GM21381 (cell line): ENCODE measurements around the gene MYOCD.

Experiments used
- ATAC-seq: cut with Tn5 transposase; IDR thresholded peaks from one replicate; pipeline ENCODE4 v1.9.1; 2021; ENCODE audit warnings: mild to moderate bottlenecking, moderate library complexity; ENCODE audit not compliant: unreplicated experiment

The MYOCD gene

DNA sequence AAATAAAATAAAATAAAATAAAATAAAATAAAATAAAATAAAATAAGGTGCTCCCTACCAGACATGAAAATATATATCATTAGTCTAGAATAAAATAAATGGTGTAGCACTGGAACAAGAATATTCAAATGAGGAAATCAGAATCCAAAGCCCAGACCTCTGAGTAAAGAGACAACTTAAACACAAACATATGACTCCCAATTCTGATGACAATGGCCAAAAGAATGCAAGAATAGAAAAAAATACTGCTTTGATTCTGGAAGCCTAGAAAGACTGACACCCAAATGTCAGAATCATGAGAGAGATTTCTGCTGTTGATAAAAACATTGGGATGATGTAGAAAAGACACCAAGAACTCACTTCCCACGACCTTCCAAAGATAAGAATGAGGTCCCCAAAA is 27.9 kb downstream of the MYOCD start:
- ATAC-seq = no peak

DNA sequence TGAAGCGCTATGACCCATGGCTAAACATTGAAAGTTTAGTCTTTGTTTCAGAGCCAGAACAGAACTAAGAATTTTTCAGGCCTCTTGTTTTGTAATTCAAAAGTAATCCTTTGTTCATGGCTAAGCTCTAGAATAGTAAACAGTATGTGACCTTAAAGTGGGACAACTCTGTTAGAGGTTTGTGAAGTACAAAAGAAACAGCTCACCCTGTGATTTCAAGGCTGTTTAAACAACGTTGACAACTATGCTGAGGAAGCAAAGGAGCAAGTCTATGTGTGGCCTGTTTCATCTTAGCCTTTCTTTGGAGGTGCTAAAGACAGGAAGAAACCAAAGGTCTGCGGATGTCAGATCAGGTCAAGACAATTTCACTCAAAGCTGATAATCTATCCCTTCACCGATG is 40.4 kb downstream of the MYOCD start:
- ATAC-seq = no peak

DNA sequence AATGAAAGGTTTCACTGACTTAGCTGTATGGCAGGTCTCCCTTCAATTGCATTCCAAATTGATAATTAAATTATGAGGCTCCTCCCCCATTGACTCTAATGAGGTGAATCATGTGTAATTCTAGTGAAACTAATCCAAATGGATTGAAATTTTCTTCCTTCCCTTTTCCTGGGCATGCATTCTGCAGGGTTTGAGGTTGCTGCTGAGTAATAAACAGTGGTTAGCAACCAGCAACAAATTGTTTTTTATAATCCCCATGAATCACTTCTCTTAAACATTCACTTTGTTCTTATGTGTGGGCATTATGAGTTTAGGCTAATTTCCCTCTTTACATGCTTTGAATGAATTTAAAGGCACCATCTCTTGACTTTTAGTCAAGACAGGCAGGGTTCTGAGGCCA is 43.4 kb downstream of the MYOCD start:
- no peak for ATAC-seq

DNA sequence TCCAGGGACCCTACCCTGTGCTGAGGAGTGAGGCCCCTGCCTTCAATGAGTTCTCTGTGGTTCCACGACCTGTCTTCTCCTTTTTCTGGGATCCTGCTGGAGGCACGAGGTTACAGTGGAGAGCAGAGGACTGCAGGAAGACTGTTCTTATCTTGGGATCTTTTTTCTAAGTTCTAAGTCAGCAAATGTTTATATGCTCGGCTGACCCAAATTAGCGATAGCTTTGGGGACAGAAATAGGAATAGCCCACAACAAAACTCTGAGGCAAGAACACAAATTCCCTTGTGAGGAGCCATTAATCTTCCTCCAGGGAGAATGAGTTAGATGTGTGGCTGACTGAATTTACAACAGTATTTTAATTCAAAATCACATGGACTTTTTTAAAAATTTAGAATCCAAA is 46.7 kb downstream of the MYOCD start:
- no peak for ATAC-seq

DNA sequence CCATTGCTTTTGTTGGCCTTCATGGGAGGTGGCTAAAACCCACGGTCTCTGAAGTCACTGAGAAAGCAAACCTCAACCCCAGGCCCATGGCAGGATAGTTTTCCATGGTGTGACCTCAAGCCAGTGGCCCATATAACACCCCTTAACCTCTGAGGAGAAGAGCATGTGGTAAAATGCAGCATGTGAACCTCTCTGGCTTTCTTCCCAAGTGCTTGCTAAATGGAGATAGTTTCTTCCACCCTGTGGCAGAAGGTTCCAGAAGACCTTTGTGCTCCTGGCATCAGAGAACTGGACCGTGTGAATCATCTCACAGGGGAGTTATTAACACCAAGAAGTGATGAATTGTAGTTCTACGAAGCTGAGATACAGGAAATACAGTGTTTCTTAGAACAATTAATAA is 47.3 kb downstream of the MYOCD start:
- no peak for ATAC-seq

DNA sequence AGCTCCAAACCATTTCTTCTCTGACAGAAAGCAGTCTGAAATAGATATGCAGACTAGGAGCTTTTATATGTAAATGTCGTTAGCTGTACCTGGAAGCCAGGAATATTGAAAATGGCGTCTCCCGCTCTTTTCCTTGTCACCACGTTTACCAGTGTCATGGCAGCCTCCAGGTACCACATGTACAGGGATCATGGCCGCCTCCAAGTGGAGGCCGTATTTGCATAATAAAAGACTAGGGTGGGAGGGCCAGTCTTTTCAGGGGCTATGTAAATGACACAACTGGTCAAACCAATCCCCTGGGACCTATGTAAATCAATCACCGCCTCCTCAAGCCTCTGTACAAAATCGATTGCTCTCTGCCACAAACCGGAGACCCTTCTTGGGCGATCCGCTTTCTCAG is 54.3 kb downstream of the MYOCD start:
- ATAC-seq = no peak

DNA sequence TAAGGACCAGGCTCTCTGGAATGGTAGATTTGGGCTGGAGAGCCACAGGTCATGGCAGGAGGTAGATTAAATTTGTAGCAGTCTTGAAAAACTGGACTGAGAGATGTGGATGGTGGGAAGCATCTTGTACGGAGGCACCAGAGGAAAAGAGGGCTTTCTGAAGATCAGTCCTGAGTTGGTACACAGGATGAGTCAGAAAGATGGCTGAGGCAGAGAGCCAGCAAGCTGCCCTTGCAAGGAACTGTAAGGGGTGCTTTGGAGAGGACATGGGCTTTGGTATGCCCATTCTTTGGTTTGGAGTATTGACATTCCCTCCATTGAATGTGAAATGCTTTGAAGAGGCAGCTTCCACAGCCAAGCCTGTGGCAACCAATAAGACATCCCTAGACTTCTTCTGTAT is 55.9 kb downstream of the MYOCD start:
- no peak for ATAC-seq

DNA sequence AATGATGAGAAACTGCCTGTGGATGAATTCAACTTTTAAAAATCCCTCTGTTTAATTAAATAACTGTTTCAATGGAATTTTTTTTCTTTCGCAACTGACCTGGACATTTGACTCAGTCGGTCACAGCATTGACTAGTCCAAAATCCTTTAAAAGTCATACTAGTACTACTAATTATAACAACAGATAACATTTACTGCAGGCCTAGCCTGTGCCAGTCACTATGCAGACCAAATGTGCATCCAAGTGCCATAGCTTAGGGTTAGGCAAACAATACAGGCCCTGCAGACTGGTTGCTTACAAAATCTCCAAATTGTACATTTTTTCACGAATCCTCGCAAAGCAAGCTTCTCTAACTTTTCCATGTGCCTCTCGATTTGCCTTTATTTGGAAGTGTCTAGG is 56.6 kb downstream of the MYOCD start:
- ATAC-seq = no peak

DNA sequence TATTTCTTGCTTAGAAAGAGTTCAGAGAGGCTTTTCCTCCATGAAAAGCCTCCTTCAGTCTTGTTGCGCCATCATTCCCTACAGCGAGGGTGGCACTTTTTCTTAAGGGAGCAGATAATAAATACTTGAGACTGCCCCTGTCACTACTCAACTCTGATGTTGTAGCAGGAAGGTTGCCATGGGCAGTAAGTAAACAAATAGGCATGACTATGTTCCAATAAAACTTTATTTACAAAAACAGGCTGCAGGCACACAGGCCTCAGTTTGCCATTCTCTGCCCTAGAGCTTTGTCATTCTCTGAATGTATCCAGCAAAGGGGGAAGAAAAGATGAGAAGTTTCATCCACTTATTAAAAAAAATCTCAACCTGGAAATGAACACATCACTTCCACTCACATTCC is 60.4 kb downstream of the MYOCD start:
- ATAC-seq = no peak

DNA sequence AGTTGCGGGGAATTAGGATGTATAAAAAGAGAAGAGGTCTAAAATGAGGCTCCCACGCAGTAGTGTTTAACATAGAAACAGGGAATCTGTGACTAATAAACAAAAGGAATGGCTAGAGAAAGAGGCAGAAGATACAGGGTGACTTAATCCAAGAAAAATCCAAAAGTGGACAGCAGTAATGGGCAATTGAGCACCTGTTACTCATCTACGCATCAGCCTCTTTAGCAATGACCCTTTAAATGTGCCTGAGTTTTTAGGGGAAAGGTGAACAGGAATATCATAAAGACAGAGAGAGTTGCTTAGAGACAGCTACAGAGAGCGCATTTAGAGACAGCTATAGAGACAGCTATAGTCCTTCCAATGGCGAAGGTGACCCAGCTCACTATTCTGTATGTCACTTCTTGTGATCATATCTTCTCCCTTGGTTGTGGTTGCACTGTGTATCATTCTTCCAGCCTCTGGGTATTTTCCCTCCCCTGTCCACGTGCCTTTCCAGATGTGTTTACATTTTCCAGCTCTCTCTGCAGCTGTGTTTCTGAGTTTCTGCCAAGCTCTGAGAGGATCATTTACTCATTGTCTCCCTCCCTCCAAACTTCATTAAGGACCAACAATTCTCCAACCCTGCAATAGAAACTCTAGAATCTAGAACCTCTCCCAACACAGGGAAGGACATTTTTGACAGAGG is 61.5 kb downstream of the MYOCD start:
- ATAC-seq = no peak

DNA sequence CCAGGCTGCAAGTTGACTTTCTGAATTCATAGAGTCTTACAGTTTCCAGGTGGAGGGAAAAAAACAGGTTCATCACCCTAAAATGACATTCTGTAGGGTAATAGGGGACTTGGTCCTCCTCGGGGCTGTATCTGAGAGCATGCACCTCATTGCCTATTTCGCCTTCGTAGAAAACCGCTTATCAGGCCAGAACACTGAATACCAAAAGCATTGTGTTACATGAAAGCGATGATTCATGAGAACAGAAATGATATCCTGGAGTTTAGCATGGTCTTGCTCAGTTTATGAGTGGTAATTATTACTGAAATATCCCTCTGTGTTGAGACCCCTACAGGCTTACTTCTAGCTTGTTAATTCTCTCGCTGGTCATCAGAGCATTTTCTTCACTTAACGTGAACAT is 62.2 kb downstream of the MYOCD start:
- no peak for ATAC-seq

DNA sequence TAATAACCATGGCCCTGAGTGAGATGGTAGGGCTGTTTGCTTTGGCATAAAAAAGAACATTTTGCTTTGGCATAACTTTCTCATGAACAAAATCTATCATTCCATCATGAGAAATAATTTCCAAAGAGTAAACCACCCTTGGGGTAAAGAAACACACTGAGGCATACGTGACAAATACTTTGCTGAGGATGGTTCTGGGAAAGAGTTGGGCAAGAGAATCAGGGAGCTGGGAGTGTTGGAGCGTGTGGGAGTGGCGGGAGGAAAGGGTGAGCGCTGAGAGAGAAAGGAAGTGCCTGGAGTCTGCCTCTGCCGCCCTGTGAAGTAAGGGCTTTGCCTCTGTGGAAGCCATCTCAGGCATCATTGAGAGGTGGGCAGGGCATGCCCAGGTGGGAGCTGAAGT is 63.4 kb downstream of the MYOCD start:
- no peak for ATAC-seq

DNA sequence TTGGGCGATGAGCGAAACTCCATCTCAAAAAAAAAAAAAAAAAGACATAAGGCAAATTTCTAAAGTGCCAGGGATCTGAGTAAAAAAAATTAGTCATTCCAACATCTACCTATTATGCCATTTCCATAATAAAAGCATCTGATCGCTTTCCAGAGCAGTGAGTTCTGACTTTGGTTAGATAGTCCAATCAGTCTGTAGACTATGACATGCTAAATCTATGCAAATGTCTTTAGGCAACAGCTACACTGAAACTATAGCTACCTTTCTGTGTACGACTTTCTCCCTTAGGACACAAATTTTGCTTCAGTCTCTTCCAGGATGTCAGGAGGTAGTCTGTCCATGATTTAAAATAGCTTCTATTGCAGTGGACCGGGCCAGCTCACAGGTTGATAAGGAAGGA is 64.7 kb downstream of the MYOCD start:
- no peak for ATAC-seq

DNA sequence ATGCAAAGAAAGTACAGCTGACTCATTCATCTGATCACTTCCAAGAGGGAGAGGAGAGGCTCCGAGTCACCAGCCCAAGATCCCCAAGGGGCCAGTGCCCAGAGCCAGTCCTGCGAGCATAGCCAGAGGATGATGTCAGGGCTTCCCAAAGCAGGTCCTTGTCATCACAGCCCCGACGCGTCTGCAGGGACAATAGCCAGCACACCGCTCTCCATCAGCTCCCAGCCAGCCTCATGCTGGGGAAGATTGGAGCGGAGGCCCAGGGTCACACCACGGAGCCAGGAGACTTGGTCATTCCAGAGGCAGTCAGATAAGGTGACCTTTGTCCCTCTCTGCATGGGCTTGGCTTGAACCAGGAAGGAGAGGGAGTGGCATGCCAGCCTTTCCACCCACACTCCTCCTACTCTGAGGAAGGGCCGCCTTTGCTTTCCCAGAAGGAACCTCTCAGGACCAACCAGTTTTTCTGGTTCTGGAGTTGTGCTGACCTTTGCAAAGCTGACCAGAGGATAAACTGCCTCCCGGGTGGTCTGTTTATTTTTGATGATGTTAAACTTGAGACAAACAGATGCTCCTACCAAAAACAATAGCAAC is 65.3 kb downstream of the MYOCD start:
- ATAC-seq = no peak

DNA sequence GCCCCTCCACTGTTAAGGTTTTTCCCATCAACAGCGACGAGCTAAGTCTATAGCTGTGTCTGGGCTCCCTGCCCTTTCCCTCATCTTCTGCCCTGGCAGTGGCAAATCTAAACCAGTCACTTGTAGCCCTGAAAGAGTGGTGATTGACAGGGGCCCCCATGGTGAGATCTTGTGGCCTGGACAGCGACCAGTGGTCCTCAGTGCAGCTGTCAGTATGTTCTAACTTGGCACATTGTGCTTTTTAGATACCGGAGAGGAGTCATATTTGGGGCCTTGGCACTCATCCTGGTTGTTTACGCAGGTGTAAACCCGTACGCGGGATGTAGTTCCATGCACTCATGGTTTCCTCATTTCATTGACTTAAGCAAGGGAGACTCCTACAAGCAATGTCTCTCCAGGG is 66.1 kb downstream of the MYOCD start:
- no peak for ATAC-seq

DNA sequence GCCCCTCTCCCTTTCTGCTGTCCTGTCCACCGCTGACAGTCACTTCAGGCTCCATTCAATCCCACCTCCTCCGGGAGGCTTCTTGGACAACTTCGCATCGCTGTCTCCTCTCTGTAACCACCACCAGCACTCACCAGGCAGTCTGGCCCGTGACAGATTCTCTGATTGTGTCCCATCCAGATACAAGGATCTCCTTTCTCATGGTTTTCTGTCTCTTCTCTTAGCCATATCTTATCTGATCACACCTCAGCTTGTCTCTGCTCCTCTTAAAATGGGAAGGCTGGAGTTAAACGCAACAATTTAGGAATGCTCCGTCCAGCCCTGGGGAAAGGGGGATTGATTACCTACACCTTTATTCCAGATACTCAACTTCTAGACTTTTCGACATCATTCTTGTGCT is 66.7 kb downstream of the MYOCD start:
- ATAC-seq = no peak

DNA sequence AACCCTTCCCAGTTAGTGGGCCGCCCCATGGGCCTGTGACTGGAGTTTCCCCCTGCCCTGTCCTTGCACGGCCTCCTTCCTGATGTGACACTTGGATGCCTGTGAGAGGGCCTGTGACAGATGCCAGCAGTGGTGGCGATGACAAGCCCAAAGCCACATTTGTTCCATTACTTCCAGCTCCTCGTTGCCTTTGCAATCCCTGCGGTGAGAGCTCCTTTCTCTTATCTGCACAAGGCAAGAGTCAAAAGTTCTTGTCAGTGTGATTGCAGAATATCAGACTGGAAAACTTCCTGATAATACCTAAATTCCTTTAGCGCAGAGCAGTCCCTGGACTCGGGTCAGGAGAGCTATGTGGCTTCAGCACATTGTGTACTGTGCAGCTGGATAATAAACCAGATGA is 69.2 kb downstream of the MYOCD start:
- ATAC-seq = no peak

DNA sequence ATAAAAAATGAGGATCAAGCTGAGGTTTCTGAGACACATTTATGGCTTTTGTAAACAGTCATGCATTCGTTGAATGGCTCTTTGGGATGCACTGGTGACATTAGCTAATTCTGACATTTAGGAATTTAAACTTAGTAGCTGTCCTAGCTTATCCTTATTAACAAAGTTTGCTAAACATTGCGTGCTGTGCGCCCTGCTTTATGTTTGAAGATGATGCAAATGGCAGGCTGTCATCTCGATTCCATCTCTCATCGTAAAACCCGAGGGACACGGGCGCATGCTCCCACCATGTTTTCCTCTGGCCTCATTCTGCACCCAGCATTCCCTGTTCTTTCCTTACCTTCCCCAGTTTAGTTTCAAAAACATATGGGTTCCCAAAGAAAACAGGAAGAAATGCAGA is 69.8 kb downstream of the MYOCD start:
- no peak for ATAC-seq

DNA sequence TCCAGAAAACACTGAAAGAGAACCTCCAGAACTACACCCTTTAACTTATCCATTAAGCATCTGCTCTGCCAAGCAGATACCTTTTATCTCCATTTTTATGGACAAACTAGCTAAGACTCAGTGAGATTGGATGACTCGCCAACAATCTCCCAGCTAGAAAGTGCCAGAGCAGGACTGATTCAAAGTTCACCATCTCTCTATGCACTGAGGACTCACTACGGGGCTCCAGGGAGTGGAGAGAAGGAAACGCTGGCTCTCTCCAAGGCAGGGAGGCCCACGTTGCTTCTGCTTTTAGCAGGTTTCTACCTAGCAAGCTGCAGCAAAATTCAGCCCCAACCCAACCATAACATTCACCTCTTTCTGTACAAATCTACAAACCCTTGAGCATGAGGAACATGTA is 70.8 kb downstream of the MYOCD start:
- no peak for ATAC-seq

DNA sequence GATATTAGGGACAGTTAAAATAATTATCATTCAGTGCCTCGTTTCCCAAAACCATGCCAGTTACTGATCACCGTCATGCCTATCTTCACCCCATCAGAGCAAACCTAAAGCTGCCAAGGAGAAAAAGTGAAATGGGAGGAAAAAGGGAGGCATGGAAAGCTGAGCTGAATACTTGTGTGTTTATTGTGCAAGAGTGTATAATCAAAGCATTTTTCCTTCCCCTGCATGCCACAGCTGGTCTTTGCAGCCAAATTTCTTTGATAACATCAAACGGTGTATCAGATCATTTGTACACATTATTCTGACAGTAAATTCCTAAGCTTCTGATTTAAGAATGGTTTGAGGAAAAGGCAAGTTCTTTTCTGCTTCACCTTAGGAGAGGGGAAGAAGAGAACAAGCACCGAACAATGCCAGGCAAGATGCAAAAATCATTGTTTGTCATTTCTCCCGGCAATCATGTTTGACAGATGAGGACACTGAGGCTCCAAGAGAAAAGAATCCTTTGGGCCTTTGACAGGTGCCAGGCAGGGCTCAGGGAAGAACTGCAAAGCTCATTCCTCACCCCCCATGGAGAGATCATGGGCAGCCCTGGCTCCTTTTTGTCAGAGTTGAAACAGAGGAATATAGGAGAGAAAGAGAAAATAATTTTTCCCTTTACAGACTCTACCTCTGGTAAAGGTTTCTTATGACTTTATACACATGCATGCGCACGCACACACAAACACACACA is 72.2 kb downstream of the MYOCD start:
- ATAC-seq = no peak

DNA sequence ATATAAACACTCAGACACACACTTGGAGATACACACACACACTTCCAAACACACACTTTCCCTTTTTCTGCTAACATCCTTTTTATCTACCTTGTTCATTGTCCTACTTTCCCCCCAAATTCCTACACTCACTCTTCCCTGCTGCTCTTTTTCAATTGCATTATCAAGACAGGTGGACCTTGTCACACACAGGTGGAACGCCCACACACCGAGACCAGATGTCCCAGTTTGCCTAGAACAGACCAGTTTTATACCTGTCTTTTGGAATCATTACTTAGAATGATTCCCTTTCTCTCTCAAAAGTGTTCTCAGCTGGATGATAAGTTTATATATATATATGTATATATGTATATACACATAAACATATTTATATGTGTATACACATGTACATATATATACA is 72.9 kb downstream of the MYOCD start:
- no peak for ATAC-seq

DNA sequence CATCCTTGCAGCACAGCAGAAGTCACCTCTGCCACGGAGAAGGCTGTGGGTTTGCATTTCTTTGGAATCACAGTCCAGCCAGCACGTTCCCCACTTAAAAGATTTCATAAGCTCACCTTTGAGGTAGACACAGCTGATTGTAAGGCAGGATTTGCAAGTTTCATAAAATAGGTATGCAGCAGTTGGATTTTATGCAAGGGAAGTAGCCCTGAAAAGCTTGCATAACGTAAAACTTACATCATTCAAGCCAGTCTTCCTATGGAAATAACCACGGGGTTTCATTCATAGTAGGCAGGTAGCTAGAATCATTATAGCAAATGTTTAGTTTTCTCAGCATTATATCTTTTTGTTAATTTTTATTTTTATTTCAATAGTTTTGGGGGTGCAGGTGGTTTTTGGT is 73.8 kb downstream of the MYOCD start:
- ATAC-seq = no peak

DNA sequence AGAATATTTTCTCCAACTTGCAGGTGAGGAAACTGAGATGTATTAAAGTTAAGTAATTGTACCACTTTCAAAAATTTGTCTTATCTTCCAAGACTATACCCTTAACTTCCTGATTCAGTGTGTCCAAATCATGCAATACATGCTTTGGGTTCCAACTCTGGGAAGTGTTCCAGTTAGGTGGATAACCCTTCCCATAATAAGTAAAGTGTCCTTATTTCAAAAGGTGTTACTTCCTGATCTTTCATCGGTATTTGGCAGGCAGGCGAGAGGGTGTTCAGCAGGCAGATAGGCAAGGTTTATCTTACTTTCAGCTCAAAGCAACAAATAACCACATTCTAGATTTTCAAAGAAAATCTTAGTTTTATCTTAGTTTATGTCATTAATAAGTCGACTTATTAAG is 77.4 kb downstream of the MYOCD start:
- ATAC-seq = no peak
